ENCODE results near the gene AGBL4.

Gene AGBL4

GRCh38 chr1:48652334-48652733, 1371.4 kb downstream of the AGBL4 start:
- DNase-seq (ENCODE audit: low read depth): no peak
- no peak for TF ChIP-seq CTCF (IDR thresholded peaks at IDR 0.05; ENCODE audit: low read length, missing control alignments)

GRCh38 chr1:48649880-48650279, 1373.9 kb downstream of the AGBL4 start:
- TF ChIP-seq CTCF (IDR thresholded peaks at IDR 0.05; ENCODE audit: low read length, missing control alignments): no peak
- no peak for DNase-seq (ENCODE audit: low read depth)

More at GRCh38 chr1:48652334-48652733, 1371.4 kb downstream of the AGBL4 start:
- no peak overlapping the region for H3K4me3 ChIP-seq (replicated peaks; ENCODE audit: low read depth, low read length)

GRCh38 chr1:48645883-48646282, 1377.9 kb downstream of the AGBL4 start:
- TF ChIP-seq CTCF (IDR thresholded peaks at IDR 0.05; ENCODE audit: low read length, missing control alignments): no peak
- DNase-seq (ENCODE audit: low read depth): no peak
- no peak overlapping the region for H3K4me3 ChIP-seq (replicated peaks; ENCODE audit: low read depth, low read length)

More at GRCh38 chr1:48649880-48650279, 1373.9 kb downstream of the AGBL4 start:
- no peak overlapping the region for H3K4me3 ChIP-seq (replicated peaks; ENCODE audit: low read depth, low read length)

GRCh38 chr1:48644905-48645605, 1378.7 kb downstream of the AGBL4 start:
- no peak overlapping the region for H3K4me3 ChIP-seq (replicated peaks; ENCODE audit: low read depth, low read length)
- no peak for DNase-seq (ENCODE audit: low read depth)
- no peak for TF ChIP-seq CTCF (IDR thresholded peaks at IDR 0.05; ENCODE audit: low read length, missing control alignments)

- no peak for DNase-seq (ENCODE audit: low read depth)
- no peak for TF ChIP-seq CTCF (IDR thresholded peaks at IDR 0.05; ENCODE audit: low read length, missing control alignments)
- H3K4me3 ChIP-seq (replicated peaks; ENCODE audit: low read depth, low read length): no peak overlapping the region
Observed at GRCh38 chr1:48644190-48644900, 1379.4 kb downstream of the AGBL4 start.

- no peak overlapping the region for H3K4me3 ChIP-seq (replicated peaks; ENCODE audit: low read depth, low read length)
Observed at GRCh38 chr1:48643193-48643592, 1380.6 kb downstream of the AGBL4 start.

More at GRCh38 chr1:48643193-48643592, 1380.6 kb downstream of the AGBL4 start:
- TF ChIP-seq CTCF (IDR thresholded peaks at IDR 0.05; ENCODE audit: low read length, missing control alignments): no peak
- DNase-seq (ENCODE audit: low read depth): no peak
